ENCODE data around the gene FIG4. TPM values are rescaled to one million over a fixed set of nuclear protein-coding genes. Genes with fewer than 3 reads are reported as not detected.
"Not testable (repeated sequence)": the region's sequence is repeated elsewhere in the genome, so short reads cannot be mapped to it uniquely, and the experiment has no call there.

Gene FIG4
- total RNA-seq, 1 donor, result 23.3 TPM

DNA sequence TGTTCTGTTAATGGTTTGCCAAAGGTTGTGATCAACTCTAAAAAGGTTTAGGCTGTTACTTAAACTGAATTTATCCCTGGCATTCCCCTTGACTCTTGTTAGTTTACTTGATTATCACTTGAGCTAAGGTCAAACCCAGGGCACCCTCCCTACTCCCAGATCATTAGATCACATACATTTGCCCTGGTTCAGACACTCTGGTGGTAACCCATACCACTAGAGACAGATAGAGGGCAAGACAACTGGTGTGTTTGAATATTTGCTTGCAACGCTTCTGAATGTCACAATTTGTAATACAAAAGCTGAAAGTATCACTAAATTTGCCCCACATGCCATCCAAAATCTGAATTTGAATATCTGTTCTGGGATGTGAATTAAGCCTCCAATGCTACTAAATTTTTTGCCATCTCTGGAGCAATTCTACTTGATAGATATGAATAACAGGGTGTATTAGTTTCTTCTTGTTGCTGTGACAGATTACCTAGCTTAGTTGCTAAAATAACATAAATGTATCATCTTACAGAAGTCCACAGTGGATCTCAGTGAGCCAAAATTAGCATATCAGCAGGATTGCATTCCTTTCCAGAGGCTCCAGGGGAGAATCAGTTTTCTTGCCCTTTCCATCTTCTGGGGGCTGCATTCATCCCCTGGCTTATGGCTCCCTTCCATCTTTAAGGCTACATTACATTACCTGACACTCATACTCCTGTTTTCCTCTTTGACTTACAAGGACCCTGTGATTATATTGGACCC, 45.4 kb downstream of the FIG4 start:
- no peak for DNase-seq (ENCODE audit: low read depth)
- TF ChIP-seq, protein P1, sequence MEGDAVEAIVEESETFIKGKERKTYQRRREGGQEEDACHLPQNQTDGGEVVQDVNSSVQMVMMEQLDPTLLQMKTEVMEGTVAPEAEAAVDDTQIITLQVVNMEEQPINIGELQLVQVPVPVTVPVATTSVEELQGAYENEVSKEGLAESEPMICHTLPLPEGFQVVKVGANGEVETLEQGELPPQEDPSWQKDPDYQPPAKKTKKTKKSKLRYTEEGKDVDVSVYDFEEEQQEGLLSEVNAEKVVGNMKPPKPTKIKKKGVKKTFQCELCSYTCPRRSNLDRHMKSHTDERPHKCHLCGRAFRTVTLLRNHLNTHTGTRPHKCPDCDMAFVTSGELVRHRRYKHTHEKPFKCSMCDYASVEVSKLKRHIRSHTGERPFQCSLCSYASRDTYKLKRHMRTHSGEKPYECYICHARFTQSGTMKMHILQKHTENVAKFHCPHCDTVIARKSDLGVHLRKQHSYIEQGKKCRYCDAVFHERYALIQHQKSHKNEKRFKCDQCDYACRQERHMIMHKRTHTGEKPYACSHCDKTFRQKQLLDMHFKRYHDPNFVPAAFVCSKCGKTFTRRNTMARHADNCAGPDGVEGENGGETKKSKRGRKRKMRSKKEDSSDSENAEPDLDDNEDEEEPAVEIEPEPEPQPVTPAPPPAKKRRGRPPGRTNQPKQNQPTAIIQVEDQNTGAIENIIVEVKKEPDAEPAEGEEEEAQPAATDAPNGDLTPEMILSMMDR (IDR thresholded peaks at IDR 0.05; ENCODE audit: insufficient read depth, low read depth, low read length), result no peak
- H3K4me3 ChIP-seq (ENCODE audit: low read depth, low read length), result no peak overlapping the region

DNA sequence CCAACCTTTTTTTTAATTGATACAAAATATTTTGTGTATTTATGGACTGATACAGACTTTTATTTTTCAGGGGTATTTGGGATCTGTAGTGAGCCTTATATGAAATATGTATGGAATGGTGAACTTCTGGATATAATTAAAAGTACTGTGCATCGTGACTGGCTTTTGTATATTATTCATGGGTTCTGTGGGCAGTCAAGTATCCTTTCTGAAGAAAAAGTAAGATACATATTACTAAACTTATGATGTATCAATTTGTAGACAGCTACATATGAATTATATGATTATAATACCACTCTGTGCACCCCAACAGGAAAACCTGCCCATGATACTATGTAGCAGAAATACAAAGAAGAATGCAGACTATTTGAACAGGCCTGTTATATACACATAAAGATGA, 47.2 kb downstream of the FIG4 start:
- no peak overlapping the region for H3K4me3 ChIP-seq (ENCODE audit: low read depth, low read length)
- TF ChIP-seq, protein P1 (IDR thresholded peaks at IDR 0.05; ENCODE audit: insufficient read depth, low read depth, low read length), result no peak
- no peak for DNase-seq (ENCODE audit: low read depth)

DNA sequence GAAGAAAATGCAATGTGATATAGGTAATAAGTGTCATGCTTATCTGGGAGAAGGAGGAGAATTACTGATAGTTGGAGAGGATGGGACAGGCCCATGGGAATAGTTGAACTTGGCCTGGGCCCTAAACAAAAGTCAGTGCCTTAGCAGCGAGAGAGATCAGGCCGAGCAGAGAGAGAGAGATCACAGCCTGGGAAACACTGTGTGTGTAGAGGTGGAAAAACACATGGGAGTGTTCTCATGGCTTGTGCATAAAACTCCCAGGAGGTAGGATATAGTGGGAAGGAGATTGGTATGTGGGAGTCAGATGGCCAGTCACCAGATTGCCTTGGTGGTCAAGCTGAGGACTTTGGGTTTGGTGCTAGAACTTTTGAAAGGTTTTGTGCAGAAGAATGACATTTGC, 47.6 kb downstream of the FIG4 start:
- no peak for DNase-seq (ENCODE audit: low read depth)
- TF ChIP-seq, protein P1 (IDR thresholded peaks at IDR 0.05; ENCODE audit: insufficient read depth, low read depth, low read length), result no peak
- H3K4me3 ChIP-seq (ENCODE audit: low read depth, low read length), result no peak overlapping the region

DNA sequence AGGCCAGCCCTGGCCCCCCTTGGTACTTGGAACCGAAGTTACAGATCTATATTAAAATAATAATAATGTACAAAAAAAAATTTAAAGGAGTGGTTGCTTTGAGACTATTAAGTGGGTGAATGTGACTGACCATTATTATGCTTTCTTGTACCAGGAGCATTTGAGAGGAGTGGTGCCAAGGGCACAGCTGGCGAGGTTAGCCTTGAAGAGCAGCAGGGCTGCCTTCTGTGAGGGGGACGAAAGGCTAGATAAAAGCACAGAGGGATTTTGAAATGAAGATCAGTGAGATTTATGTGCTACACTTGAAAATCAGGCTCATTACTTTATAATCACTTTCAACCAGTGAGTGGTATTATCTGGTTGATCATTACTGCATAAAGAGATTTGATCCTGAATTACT, 48.6 kb downstream of the FIG4 start:
- no peak overlapping the region for H3K4me3 ChIP-seq (ENCODE audit: low read depth, low read length)
- TF ChIP-seq, protein P1 (IDR thresholded peaks at IDR 0.05; ENCODE audit: insufficient read depth, low read depth, low read length), result no peak
- DNase-seq (ENCODE audit: low read depth), result no peak

DNA sequence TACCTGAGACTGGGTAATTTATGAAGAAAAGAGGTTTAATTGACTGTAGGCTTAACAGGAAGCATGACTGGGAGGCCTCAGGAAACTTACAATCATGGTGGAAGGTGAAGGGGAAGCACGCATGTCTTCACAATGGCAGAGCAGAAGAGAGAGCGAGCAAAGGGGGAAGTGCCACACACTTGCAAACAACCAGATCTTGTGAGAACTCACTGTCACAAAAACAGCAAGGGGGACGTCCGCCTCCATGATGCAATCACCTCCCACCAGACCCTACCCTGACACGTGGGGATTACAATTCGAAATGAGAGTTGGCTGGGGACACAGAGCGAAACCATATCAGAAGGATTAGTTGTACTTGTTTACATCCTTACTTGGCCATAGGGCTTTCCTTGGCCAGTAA, 49.7 kb downstream of the FIG4 start:
- H3K4me3 ChIP-seq (ENCODE audit: low read depth, low read length), result no peak overlapping the region
- TF ChIP-seq, protein P1 (IDR thresholded peaks at IDR 0.05; ENCODE audit: insufficient read depth, low read depth, low read length), result no peak
- no peak for DNase-seq (ENCODE audit: low read depth)

DNA sequence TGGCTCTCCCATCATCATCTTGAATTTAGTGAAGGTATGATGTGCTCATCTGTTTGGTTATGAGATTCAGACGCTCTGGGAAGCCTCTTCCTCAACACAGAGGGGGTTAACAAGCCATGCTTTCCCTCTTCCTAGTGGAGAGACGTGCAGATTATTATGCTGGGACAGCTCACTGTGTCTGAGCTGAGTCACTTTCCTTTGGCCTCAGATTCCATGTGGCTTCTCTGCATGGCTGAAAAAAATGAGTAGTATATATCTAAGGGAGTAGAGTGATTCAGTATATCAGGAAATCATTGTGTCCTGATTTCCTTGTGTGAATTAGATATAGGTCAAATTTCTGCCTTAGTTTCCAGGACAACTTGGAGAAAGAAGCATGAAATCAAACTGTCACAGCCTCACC, 52.6 kb downstream of the FIG4 start:
- H3K4me3 ChIP-seq (ENCODE audit: low read depth, low read length), result no peak overlapping the region
- TF ChIP-seq, protein P1 (IDR thresholded peaks at IDR 0.05; ENCODE audit: insufficient read depth, low read depth, low read length), result no peak
- peak; percentile 21 for DNase-seq (ENCODE audit: low read depth)

DNA sequence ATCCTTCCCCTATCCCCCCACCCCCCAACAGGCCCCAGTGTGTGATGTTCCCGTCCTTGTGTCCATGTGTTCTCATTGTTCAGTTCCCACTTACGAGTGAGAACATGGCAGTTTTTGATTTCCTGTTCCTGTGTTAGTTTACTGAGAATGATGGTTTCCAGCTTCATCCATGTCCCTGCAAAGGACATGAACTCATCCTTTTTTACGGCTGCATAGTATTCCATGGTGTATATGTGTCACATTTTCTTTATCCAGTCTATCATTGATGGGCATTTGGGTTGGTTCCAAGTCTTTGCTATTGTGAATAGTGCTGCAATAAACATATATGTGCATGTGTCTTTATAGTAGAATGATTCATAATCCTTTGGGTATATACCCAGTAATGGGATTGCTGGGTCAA, 53.7 kb downstream of the FIG4 start:
- not testable (repeated sequence) for H3K4me3 ChIP-seq (ENCODE audit: low read depth, low read length); DNase-seq (ENCODE audit: low read depth)
